ENCODE measurements around the gene FBLN2.

The FBLN2 gene

GRCh38 chr3:13583251-13584180, 34.6 kb downstream of the FBLN2 start:
- DNase-seq: no peak

- DNase-seq: no peak
These were observed 35.5 kb downstream of the FBLN2 start for GRCh38 chr3:13584427-13584891.

- DNase-seq: no peak
These were observed 36.0 kb downstream of the FBLN2 start for GRCh38 chr3:13584901-13585300.

GRCh38 chr3:13587442-13587841, 38.5 kb downstream of the FBLN2 start:
- no peak for DNase-seq

- DNase-seq: no peak
These were observed 39.3 kb downstream of the FBLN2 start for GRCh38 chr3:13588221-13588701.

GRCh38 chr3:13588993-13589392, 40.1 kb downstream of the FBLN2 start:
- no peak for DNase-seq

- no peak for DNase-seq
These were observed 42.1 kb downstream of the FBLN2 start for GRCh38 chr3:13590841-13591520.

- no peak for DNase-seq
These were observed 44.7 kb downstream of the FBLN2 start for GRCh38 chr3:13593615-13594014.

DNA sequence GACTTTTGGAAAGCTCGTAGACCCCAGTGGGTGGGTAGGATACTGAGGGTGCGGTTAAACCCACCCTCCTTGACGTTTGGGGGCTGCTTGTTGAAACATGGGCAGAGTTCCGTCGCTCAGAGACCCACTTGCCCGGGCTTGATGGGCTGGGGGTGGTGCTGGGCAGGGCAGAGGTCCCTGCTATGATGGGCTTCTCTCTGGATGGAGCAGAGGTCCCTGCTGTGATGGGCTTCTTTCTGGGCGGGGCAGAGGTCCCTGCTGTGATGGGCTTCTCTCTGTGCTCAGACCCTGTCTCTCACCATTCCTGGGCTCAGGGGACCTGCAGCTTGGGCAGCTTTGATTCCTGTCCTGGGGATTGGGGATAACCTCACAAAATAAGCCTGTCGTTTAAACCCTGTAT, 45.2 kb downstream of the FBLN2 start:
- DNase-seq: no peak

- DNase-seq: no peak
These were observed 46.1 kb downstream of the FBLN2 start for GRCh38 chr3:13594991-13595421.

DNA sequence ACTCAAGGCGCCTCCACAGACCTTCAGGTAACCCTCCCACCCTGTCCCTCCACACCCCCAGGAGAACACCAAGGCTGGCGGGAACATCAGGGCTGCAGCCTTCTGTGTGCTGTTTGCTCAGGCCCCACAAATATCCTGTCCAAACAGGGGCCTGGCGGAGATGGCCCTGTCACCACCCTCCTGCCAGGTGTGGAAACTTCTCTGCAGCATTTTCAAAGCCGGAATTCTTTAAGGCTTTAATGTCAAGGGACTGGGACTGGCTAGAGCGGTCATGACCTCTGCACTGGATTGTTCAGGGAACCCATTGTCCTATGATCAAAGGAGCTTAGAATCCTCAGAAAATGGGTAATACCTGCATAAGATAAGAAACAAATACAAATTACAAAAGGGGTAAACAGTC, 46.6 kb downstream of the FBLN2 start:
- DNase-seq: no peak

GRCh38 chr3:13596426-13597205, 47.7 kb downstream of the FBLN2 start:
- DNase-seq: no peak

DNA sequence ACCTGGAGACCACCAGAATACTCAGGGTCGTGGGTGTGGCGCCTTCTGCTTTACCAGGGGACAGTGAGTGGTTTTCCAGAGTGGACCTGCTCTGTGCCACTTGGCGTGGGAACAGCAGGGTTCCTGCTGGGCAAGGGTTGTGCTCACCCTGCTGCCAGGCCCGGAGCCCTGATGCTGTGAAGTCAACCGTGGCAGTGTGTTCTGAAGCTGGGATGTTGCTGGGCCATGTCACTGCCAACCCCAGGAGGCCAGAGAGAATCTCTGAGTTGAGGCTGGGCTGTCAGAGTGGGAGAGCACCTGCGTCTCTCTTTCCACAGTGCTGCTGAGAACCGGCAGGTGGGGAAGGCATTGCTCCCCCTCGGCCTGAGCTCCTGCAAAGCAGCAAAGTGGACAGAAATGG, 48.7 kb downstream of the FBLN2 start:
- DNase-seq: no peak

GRCh38 chr3:13598201-13598600, 49.3 kb downstream of the FBLN2 start:
- DNase-seq: no peak

DNA sequence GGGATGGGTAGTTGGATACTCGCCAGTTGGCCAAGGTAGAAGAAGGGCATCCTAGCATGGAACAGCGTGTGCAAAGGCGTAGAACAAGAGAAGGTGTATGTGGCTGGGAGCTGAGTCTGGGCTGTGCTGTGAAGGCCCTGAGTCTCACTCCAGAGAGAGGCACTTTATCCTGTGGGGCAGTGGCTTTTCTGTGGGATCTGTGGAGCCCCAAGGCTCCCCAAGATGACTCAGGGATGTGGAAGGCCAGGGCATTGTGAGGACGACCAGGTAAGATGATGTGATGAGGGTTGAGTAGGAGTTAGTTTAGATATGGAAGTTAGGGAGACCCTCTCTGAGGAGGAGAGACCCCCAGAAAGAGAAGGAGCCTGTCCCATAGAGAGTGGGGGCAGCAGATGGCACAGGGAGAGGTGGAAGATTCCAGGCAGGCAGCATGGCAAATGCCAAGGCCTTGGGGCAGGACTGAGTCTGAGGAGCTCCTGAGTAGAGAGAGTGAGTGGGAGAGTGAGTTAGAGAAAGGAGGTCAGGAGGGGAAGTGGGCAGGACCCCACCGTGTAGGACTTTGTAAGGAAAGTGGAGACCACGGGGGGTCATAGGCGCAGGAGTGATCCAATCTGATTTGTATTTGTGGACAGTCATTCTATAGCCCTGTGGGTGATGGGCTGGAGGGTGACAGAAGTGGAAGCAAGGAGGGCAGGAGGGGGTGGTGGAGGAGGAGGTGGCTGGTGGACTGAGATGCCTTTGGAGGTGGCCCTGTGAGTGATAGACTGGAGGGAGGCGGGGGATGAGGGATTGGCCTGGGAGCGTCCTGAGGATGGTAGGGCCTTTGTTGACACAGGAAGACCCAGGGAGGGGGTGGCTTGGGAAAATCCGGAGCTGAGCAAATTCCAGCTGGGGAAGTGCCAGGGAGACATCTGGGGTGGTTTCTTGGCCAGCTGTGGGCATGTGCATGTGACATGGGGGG, 50.3 kb downstream of the FBLN2 start:
- DNase-seq: no peak

- DNase-seq: no peak
These were observed 51.0 kb downstream of the FBLN2 start for GRCh38 chr3:13599887-13600450.

DNA sequence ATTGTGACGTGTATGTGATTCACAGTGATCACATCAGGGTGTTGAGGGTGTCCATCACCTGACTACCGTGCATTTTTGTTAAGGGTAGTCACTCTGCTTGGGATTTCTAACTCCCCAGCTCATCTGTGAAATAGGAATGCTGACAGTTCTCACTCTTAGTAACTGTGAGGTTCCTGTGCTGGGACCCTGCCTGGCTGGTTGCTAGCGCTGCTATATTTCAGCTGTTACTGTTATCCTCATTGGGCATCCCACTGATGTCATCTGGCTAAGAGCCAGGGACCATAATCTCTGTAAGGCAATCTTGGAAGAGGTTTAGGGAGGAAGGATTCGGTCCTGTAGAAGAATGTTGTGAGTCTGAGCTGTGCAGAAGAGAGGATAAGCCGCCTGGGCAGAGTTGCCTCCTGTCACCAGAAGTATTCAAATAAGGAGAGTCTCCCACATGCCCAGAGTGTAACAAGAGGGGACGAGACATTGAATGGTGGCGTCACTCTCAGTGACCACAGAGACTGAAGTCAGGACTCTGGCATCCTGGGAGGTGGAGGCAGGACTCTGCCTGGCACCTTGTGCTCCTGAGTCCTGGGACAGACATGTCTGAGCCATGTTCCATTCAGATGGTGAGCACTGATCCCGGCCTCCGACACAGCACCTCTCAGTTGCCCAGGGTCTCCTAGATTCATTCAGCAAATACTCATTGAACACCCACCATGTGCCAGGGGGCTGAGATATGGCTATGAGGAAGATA, 52.2 kb downstream of the FBLN2 start:
- DNase-seq: no peak

DNA sequence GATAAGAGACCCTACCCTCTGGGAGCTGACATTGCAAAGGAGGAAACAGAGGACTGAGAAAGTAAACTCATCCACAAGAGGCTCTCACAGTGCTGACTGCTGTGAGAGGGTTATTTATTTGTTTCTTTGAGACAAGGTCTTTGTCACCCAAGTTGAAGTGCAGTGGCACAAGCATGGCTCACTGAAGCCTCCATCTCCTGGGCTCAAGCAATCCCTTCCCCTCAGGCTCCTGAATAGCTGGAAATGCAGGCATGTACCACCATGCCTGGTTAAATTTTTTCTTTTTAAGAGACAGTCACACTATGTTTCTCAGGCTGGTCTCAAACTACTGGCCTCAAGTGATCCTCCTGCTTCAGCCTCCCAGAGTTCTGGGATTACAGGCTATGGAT, 52.8 kb downstream of the FBLN2 start:
- no peak for DNase-seq

DNA sequence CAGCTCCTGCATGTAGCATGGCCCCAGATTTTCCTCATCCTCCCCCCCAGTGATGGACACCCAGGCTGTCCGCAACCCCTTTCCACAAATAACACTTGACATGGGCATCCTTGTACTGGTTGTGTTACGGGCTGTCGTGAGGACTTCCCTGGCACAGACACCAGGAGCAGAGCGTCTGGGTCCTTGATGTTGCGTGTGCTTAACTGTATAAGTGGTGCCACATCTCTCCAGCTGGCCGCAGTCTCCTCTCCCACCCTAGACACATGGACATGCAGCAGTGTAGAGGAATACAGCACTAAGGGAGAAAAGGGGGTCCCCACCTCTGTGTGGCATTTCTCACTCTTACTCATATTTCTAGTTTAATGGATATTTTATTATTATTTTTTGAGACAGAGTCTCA, 56.6 kb downstream of the FBLN2 start:
- no peak for DNase-seq

- DNase-seq: no peak
These were observed 59.1 kb downstream of the FBLN2 start for GRCh38 chr3:13607821-13608597.
